Ramos (cell line): Measurements from ENCODE around the gene RFFL.
"Not testable (repeated sequence)": the region's sequence is repeated elsewhere in the genome, so short reads cannot be mapped to it uniquely, and the experiment has no call there.

Experiments used
- in situ Hi-C: fragments of 300-500 bp; cut with MboI; formaldehyde crosslinking; loops from one replicate; pipeline ENCODE4 v1.14.3; 2022; ENCODE audit warnings: low sequenced_read_pairs; ENCODE audit not compliant: unreplicated experiment

RFFL gene

GRCh38 chr17:35018814-35019213, 44.7 kb downstream of the RFFL start:
- in situ Hi-C loops: no loop called here

- in situ Hi-C loops: no loop called here
These were observed 46.5 kb downstream of the RFFL start for GRCh38 chr17:35017021-35017420.

DNA sequence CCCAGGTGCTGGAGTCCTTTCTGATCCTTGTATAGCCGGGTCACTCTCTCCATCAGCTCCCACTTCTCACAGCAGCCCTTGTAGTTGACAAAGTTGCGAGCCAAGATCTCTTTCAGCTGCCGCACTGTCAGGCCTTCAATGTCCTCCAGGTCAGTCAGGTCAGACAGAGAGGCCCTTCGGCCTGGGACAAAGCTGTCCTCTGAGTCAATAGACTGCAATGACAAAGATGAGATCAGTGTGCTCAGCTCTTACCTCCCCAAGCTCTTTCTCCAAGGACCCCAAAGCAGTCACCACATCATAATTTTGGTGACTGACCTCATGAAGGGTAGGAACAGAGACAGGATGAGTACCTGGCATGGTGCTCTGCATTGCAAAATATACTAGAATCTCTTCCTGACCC, 47.1 kb downstream of the RFFL start:
- in situ Hi-C loops: no loop called here

- in situ Hi-C loops: no loop called here
These were observed 51.8 kb downstream of the RFFL start for GRCh38 chr17:35011671-35012216.

GRCh38 chr17:35010093-35010492, 53.4 kb downstream of the RFFL start:
- in situ Hi-C loops: no loop called here

GRCh38 chr17:35006961-35007360, 56.5 kb downstream of the RFFL start:
- in situ Hi-C loops: no loop called here

GRCh38 chr17:35006345-35006744, 57.2 kb downstream of the RFFL start:
- in situ Hi-C loops: no loop called here

- in situ Hi-C loops: no loop called here
These were observed 59.7 kb downstream of the RFFL start for GRCh38 chr17:35003778-35004177.

DNA sequence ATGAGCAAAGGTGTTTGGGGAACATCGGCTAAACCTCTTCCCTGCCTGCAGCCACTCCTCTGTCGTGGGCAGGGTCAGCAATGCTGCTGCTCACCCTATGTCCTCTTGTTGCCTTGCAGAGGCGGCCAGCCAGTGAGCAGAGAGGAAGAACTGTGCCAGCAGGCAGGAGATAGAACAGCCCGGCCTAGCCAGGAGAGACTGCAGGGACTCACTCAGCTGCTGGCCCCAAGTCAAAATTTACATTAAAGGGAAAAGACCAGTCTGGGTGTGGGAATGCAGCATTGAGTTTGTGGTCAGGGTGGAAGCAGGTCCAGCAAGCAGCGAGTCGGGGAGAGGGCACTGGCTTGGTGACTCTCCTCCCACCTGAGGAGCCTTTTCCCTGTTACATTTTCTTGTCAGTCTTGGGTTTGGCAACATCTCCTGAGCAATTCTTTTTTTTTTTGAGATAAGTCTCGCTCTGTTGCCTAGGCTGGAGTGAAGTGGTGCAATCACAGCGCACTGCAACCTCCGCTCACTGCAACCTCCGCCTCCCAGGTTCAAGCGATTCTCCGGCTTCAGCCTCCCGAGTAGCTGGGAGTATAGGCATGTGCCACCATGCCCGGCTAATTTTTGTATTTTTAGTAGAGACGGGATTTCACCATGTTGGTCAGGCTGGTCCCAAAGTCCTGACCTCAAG, 60.5 kb downstream of the RFFL start:
- in situ Hi-C loops: no loop called here

GRCh38 chr17:35001549-35001948, 62.0 kb downstream of the RFFL start:
- in situ Hi-C loops: no loop called here

DNA sequence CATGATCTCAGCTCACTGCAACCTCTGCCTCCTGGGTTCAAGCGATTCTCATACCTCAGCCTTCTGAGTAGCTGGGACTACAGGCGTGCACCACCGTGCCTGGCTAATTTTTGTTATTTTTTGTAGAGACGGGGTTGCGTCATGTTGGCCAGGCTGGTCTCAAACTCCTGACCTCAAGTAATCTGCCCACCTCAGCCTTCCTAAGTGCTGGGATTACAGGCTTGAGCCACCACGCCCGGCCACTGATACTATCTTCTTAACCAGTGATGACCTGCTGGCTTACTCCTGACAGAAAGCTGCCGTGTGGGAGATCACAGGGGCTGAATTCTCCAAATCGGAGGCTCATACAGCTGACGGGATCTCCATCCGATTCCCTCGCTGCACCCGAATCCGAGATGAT, 62.5 kb downstream of the RFFL start:
- in situ Hi-C loops: not testable (repeated sequence)

DNA sequence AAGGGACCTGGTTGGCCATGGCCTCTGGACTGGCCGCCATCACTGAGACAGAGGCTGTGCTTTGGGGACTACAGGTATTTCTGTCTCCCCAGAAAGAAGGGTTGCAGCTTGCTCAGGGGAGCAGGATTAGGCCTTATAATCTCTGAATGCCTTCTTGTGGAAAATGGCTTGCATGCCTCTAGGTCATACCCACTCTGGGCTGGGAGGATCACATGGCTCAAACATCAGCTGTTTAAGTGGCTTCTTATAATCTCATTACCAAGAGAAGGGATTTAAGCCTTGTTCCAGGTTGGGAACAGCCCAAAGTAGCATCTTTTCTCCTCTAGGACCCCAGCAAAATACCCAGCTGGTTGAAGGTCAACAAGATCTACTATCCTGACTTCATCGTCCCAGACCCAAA, 64.1 kb downstream of the RFFL start:
- in situ Hi-C loops: no loop called here

DNA sequence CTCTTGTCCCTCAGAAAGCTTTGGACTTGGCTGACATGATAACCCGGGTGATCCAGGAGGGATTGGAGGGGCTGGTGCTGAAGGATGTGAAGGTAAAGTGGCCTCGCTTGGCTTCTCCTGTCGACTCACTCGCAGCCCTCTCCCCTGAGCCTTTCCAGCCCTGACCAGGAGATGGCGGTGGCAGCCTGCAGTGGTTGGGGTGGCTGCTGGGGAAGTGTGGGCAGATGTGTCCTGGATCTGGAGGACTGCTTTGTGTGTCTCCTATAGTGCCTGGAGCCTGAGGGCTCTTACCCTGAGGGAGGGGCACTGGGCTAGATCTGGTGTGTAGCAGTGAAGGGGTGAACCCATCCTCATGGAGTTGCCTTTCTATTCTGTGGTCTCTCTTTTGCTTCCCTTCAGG, 65.3 kb downstream of the RFFL start:
- in situ Hi-C loops: no loop called here

GRCh38 chr17:34997355-34997862, 66.1 kb downstream of the RFFL start:
- in situ Hi-C loops: no loop called here

DNA sequence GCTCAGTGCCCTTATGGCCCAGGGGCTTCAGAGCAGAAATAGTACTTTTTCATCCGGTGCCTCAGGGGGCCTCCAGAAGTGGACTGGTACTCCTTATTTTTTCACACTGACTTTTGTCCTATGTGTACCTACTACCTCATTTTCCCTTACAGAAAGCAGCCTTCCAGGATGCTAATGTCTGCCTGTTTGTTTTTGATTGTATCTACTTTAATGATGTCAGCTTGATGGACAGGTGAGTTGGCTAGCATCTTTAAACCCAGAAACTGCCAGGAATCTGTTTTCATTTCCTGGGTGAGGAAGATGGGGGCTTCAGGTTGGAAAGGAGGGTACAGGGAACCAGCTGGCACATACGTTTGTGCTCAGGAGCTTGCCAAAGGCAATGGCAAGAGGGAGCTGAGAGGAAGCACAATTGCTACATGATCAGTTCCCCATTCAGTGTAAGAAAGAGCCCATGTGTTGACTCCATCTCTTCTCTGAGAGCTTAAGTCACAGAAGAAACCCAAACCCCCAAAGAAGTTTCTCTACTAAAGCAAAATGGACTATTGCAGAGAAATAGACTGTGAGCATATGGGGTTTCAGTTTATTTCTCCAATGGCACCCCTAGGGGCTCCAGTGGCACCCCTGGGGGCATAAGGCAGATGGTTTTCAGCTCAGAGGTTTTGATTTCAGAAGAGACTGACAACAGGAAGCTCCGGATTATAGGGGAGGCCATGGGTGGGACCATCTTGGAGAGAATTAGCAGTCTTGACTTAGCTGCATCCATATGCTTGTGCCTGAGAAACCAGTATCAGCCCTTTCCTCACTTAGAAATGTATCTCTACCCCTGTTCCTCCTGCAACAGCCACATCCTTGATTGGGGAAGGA, 66.9 kb downstream of the RFFL start:
- in situ Hi-C loops: no loop called here

DNA sequence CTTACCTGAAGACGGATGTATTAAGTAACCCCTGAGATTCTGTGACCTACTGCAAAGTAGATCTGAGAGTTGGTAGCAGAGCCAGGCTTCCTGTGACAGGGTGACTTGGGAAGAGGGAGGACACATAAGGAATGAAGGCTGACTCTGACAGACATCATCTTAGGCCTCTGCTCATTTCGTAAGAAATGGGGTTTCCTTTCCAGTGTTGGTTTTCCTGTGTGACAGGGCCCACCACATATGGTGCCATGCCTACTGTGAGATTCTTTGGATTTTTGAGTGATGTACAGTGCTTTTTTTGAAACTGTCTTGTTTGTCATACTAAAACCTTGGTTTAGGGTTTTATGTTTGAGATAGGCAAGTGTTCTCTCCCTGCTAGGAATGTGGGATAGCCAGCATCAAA, 70.5 kb downstream of the RFFL start:
- in situ Hi-C loops: no loop called here

DNA sequence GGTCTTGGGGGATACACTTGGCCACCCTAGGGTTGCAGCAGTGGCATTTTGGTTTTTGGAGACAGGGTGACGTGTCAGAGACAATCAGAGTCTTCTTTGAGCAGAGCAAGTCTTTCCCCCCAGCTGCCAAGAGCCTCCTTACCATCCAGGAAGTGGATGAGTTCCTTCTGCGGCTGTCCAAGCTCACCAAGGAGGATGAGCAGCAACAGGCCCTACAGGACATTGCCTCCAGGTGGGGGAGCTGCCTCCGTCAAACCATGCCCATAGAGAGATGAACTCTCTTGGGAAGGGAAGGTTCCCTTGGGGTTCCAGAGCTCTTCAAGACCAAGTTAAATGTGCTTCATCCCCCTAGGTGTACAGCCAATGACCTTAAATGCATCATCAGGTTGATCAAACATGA, 71.9 kb downstream of the RFFL start:
- in situ Hi-C loops: no loop called here

GRCh38 chr17:34990921-34991365, 72.6 kb downstream of the RFFL start:
- in situ Hi-C loops: no loop called here

DNA sequence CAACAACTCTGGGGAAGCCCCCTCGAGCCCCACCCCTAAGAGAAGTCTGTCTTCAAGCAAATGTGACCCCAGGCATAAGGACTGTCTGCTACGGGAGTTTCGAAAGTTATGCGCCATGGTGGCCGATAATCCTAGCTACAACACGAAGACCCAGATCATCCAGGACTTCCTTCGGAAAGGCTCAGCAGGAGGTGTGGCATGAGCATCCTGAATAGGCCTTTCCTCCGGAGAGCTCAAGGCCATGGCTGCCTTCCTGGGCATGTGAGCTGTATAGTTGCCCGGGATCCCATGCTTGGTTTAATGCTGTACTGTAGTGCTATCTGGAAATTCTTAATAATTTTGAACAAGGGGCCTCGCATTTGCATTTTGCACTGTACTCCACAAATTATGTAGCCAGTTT, 74.0 kb downstream of the RFFL start:
- in situ Hi-C loops: no loop called here

DNA sequence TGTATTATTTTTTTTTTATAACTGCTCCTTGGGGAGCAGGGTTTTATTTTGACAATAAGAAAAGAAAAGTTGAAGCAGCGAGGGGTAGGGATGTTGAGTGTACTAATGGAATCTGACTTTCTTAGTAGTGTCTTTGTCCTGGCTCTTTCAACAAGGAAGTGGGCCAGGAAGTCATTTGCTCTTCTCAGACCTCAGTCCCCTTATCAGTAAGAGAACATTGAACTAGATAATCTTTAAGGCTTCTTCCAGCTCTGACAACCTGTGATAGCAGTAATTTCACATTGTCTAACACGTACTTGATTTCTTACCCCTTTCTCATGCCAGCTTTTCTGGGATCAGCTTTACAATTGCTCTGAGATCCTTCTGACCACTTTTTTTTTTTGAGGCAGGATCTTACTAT, 74.9 kb downstream of the RFFL start:
- in situ Hi-C loops: no loop called here

DNA sequence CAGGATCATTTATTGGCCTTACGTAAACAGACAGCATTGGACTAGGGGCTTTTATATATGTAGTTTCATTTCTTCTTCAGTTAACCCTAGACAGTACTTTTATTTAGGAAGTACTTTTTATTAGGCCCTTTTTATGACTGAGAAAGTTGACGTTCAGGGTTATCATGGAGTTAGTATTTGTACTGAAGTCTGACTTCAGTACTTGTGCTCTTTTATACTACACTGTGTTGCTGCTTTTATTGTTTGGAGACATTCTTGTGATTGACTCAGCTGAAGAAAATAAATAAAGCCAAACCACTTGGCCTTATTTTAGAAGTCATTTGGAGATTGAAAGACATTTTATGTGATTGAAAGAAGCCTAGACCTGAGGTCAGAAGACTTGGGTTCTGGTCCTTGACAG, 76.3 kb downstream of the RFFL start:
- in situ Hi-C loops: no loop called here
